HCT116 (cell line): ENCODE data around the gene GBGT1. TPM values are rescaled to one million over a fixed set of nuclear protein-coding genes. Genes with fewer than 3 reads are reported as not detected.

Experiments
- ATAC-seq: fragments of 200-7000 bp; cut with Tn5 transposase; 2 replicates; pipeline ENCODE4 v1.9.1; 2020; ENCODE audit warnings: mild to moderate bottlenecking, moderate library complexity
- BruUV-seq: library from RNA; stranded (reverse); fragments of 400-500 nt; replicated peaks from 2 replicates; lab custom pipeline; 2021; lab: Mats Ljungman, UMichigan
- CTCF ChIA-PET: fragments of 300-600 bp; sonication (Branson Sonifier 250); formaldehyde crosslinking; loops from one replicate; lab custom pipeline; 2021; ENCODE audit warnings: antibody characterized with exemption; lab: Charles Lee
- POLR2A ChIA-PET: fragments of 300-600, 350-600 bp; sonication (Branson Sonifier 250); formaldehyde crosslinking; loops from one replicate; lab custom pipeline; 2021; ENCODE audit warnings: antibody characterized with exemption; lab: Charles Lee
- RAD21 ChIA-PET, 2 experiments: fragments of 300-600 bp; sonication (Branson Sonifier 250); formaldehyde crosslinking; loops; one replicate each; lab custom pipeline; 2023; ENCODE audit warnings: low total read pairs in 2 of 2; ENCODE audit not compliant: uncharacterized antibody in 2 of 2, unreplicated experiment in 2 of 2, low non-redundant PET in 1 of 2; lab: Charles Lee
- DNase-seq: peaks from one replicate; pipeline ENCODE4 v3.0.0-alpha.2; 2010; ENCODE audit warnings: low read depth, low spot score
- H2AFZ ChIP-seq: fragments of 200-600 bp; shearing (Covaris generic), sonication (generic); 2 replicates; pipeline ENCODE4 v1.6.1; 2017; ENCODE audit warnings: low read depth, mixed run types, mixed read lengths, antibody characterized with exemption, low read length; ENCODE audit not compliant: poor library complexity, severe bottlenecking
- H3K27ac ChIP-seq: 2 replicates; pipeline ENCODE4 v1.5.1; 2012; ENCODE audit warnings: low read depth, low read length
- H3K27me3 ChIP-seq: fragments of 200-600 bp; sonication (generic); 2 replicates; pipeline ENCODE4 v1.6.1; 2016; ENCODE audit warnings: mixed run types, low read length, mixed read lengths; ENCODE audit not compliant: insufficient read depth
- H3K36me3 ChIP-seq, 2 experiments: fragments of 200-500 bp in 1 of 2; fragments of 200-600 bp in 1 of 2; sonication (Bioruptor generic) in 1 of 2; sonication (generic) in 1 of 2; 2 replicates each; pipeline versions ENCODE4 v1.5.1 to v1.6.1; 2014 to 2016; ENCODE audit warnings: low read length in 2 of 2, inconsistent platforms in 1 of 2, mixed read lengths in 1 of 2, mixed run types in 1 of 2; ENCODE audit not compliant: insufficient read depth in 2 of 2, control insufficient read depth in 1 of 2
- H3K4me1 ChIP-seq, 2 experiments: fragments of 200-600 bp in 1 of 2; sonication (generic) in 1 of 2; 2 replicates each; pipeline versions ENCODE4 v1.5.1 to v1.6.1; 2012 to 2017; ENCODE audit warnings: low read length in 2 of 2, inconsistent platforms in 1 of 2, mild to moderate bottlenecking in 1 of 2, mixed read lengths in 1 of 2, mixed run types in 1 of 2, moderate library complexity in 1 of 2; ENCODE audit not compliant: insufficient read depth in 2 of 2, control insufficient read depth in 1 of 2
- H3K4me2 ChIP-seq: fragments of 200-600 bp; sonication (generic); 2 replicates; pipeline ENCODE4 v1.6.1; 2017; ENCODE audit warnings: mixed run types, low read length, mixed read lengths
- H3K4me3 ChIP-seq, 2 experiments: fragments of 200-600 bp in 1 of 2; sonication (generic) in 1 of 2; replicated peaks in 1 of 2; 2 replicates each; pipeline ENCODE4 v1.5.1; 2011 to 2016; ENCODE audit warnings: low read length in 2 of 2, control low read depth in 1 of 2, low read depth in 1 of 2, mild to moderate bottlenecking in 1 of 2, mixed read lengths in 1 of 2, mixed run types in 1 of 2
- H3K79me2 ChIP-seq: fragments of 200-600 bp; sonication (generic); 2 replicates; pipeline ENCODE4 v1.6.1; 2017; ENCODE audit warnings: mild to moderate bottlenecking, mixed run types, low read length, moderate library complexity, mixed read lengths; ENCODE audit not compliant: insufficient read depth
- H3K9ac ChIP-seq: fragments of 200-600 bp; sonication (generic); 2 replicates; pipeline ENCODE4 v1.6.1; 2016; ENCODE audit warnings: low read length, mixed read lengths
- H3K9me2 ChIP-seq: fragments of 200-600 bp; sonication (generic), shearing (Covaris generic); 2 replicates; pipeline ENCODE4 v1.6.1; 2017; ENCODE audit warnings: mixed run types, mild to moderate bottlenecking, moderate library complexity; ENCODE audit not compliant: insufficient read depth
- H3K9me3 ChIP-seq, 2 experiments: fragments of 200-500 bp in 1 of 2; fragments of 200-600 bp in 1 of 2; sonication (Bioruptor generic) in 1 of 2; sonication (generic) in 1 of 2; 2 replicates each; pipeline ENCODE4 v1.6.1; 2014 to 2017; ENCODE audit warnings: low read length in 2 of 2, mixed read lengths in 2 of 2, inconsistent platforms in 1 of 2, low read depth in 1 of 2, mild to moderate bottlenecking in 1 of 2, mixed run types in 1 of 2, moderate library complexity in 1 of 2; ENCODE audit not compliant: control insufficient read depth in 1 of 2, insufficient read depth in 1 of 2
- H4K20me1 ChIP-seq: fragments of 200-600 bp; sonication (generic), shearing (Covaris generic); 2 replicates; pipeline ENCODE4 v1.6.1; 2017; ENCODE audit warnings: mixed run types, mild to moderate bottlenecking, moderate library complexity; ENCODE audit not compliant: insufficient read depth
- ATF3 ChIP-seq: IDR thresholded peaks from 2 replicates; pipeline ENCODE4 v1.6.1; 2012
- CBX3 ChIP-seq: IDR thresholded peaks from 2 replicates; pipeline ENCODE4 v1.6.1; 2012; ENCODE audit warnings: low read depth
- CEBPB ChIP-seq: IDR thresholded peaks from 2 replicates; pipeline ENCODE4 v1.6.1; 2012; ENCODE audit warnings: low read depth
- EGR1 ChIP-seq: IDR thresholded peaks from 2 replicates; pipeline ENCODE4 v1.6.1; 2012; ENCODE audit warnings: low read depth
- ELF1 ChIP-seq: IDR thresholded peaks from 2 replicates; pipeline ENCODE4 v1.6.1; 2012; ENCODE audit warnings: low read depth, borderline replicate concordance
- EZH2 ChIP-seq: fragments of 200-600 bp; sonication (generic); IDR thresholded peaks from 2 replicates; pipeline ENCODE4 v1.6.1; 2017; ENCODE audit warnings: antibody characterized with exemption, mixed run types
- POLR2A ChIP-seq: IDR thresholded peaks from 2 replicates; pipeline ENCODE4 v1.7.0; 2011; ENCODE audit warnings: borderline replicate concordance; ENCODE audit not compliant: insufficient read depth, insufficient read length; ENCODE audit errors: extremely low read depth
- POLR2AphosphoS5 ChIP-seq: IDR thresholded peaks from 2 replicates; pipeline ENCODE4 v1.6.1; 2011; ENCODE audit warnings: mild to moderate bottlenecking, low read depth, low read length, moderate library complexity
- RAD21 ChIP-seq: IDR thresholded peaks from 2 replicates; pipeline ENCODE4 v1.6.1; 2012; ENCODE audit warnings: low read depth, mild to moderate bottlenecking
- SIN3A ChIP-seq: IDR thresholded peaks from 2 replicates; pipeline ENCODE4 v1.6.1; 2012; ENCODE audit warnings: low read depth
- SP1 ChIP-seq: IDR thresholded peaks from 2 replicates; pipeline ENCODE4 v1.6.1; 2012; ENCODE audit warnings: low read depth
- SRF ChIP-seq: IDR thresholded peaks from 2 replicates; pipeline ENCODE4 v1.6.1; 2012; ENCODE audit warnings: low read depth
- TCF7L2 ChIP-seq: IDR thresholded peaks from 2 replicates; pipeline ENCODE4 v1.7.0; 2011; ENCODE audit warnings: borderline replicate concordance, inconsistent platforms; ENCODE audit not compliant: insufficient read depth, insufficient read length; ENCODE audit errors: extremely low read depth
- YY1 ChIP-seq: IDR thresholded peaks from 2 replicates; pipeline ENCODE4 v1.6.1; 2011; ENCODE audit warnings: low read length, low read depth, moderate library complexity, mild to moderate bottlenecking; ENCODE audit not compliant: insufficient replicate concordance; ENCODE audit errors: extremely low read depth
- ZFX ChIP-seq: fragments of 450-650 bp; IDR thresholded peaks from 2 replicates; pipeline ENCODE4 v1.6.1; 2017
- ZNF274 ChIP-seq: fragments of 200-500 bp; sonication (Bioruptor generic); IDR thresholded peaks from 2 replicates; pipeline ENCODE4 v1.6.1; 2014; ENCODE audit warnings: mild to moderate bottlenecking, low read depth, low read length, inconsistent platforms
- intact Hi-C: fragments of 100-400 bp; cut with micrococcal nuclease; formaldehyde crosslinking; loops from 2 replicates; pipeline ENCODE4 v1.10.0; 2022
- total RNA-seq: library from RNA; stranded (reverse); gene quantifications from one replicate; pipeline ENCODE4 v1.2.1, GENCODE V29; 2021; ENCODE audit not compliant: unreplicated experiment
- TF ChIP-seq, protein P1 (sequence below), 3 experiments: fragments of 200-600 bp in 1 of 3; sonication (generic) in 1 of 3; IDR thresholded peaks in 2 of 3; conservative IDR thresholded peaks in 1 of 3; 2 replicates each; pipeline ENCODE4 v1.5.1; 2012 to 2017; ENCODE audit warnings: low read depth in 2 of 3, low read length in 2 of 3, antibody characterized with exemption in 1 of 3, borderline replicate concordance in 1 of 3, control low read depth in 1 of 3, mild to moderate bottlenecking in 1 of 3, mixed read lengths in 1 of 3, mixed run types in 1 of 3, moderate library complexity in 1 of 3; ENCODE audit not compliant: insufficient read depth in 1 of 3
- TF ChIP-seq, protein P2 (sequence below): IDR thresholded peaks from 2 replicates; pipeline ENCODE4 v1.6.1; 2012
- TF ChIP-seq, protein P3 (sequence below): IDR thresholded peaks from 2 replicates; pipeline ENCODE4 v1.6.1; 2012; ENCODE audit warnings: low read depth
- TF ChIP-seq, protein P4 (sequence below): IDR thresholded peaks from 2 replicates; pipeline ENCODE4 v1.6.1; 2011; ENCODE audit warnings: mild to moderate bottlenecking, low read length, moderate library complexity; ENCODE audit not compliant: insufficient replicate concordance; ENCODE audit errors: extremely low read depth

Gene GBGT1
- total RNA-seq, 1 experiment from 2014 or later: 0.34 TPM

GRCh38 chr9:133103987-133104505, 59.7 kb downstream of the GBGT1 start:
- no peak overlapping the region for H3K27ac ChIP-seq
- no peaks in the 10 kb centered on the region for H4K20me1 ChIP-seq
- H3K9me2 ChIP-seq: no peaks in the 10 kb centered on the region
- peaks cover 22 to 48% of the 10 kb centered on the region in 2 experiments for H3K36me3 ChIP-seq
- H3K4me2 ChIP-seq: no peak overlapping the region
- no peak overlapping the region for H3K9ac ChIP-seq
- no peaks in the 10 kb centered on the region for H3K79me2 ChIP-seq
- no peaks in the 10 kb centered on the region for H3K9me3 ChIP-seq
- no peaks in the 10 kb centered on the region for H3K27me3 ChIP-seq
- H3K4me3 ChIP-seq: no peak overlapping the region
- ATAC-seq: no peak
- ChIA-PET RAD21 (interaction anchor here in 1 of 2 experiments (0.8 to 1.1 kb wide), 2 partner anchors 40 to 41 kb away, joined by 3 read pairs; no protein-coding TSS in a partner anchor), CTCF (interaction anchor here (2.1 to 3.4 kb wide), 2 partner anchors 40 kb away, joined by 7 to 21 read pairs; no protein-coding TSS in a partner anchor)
- BruUV-seq: no TSS peak
- no peak for DNase-seq
- TF ChIP-seq TCF7L2: no peak
- no peak for TF ChIP-seq SP1
- TF ChIP-seq, protein P1, sequence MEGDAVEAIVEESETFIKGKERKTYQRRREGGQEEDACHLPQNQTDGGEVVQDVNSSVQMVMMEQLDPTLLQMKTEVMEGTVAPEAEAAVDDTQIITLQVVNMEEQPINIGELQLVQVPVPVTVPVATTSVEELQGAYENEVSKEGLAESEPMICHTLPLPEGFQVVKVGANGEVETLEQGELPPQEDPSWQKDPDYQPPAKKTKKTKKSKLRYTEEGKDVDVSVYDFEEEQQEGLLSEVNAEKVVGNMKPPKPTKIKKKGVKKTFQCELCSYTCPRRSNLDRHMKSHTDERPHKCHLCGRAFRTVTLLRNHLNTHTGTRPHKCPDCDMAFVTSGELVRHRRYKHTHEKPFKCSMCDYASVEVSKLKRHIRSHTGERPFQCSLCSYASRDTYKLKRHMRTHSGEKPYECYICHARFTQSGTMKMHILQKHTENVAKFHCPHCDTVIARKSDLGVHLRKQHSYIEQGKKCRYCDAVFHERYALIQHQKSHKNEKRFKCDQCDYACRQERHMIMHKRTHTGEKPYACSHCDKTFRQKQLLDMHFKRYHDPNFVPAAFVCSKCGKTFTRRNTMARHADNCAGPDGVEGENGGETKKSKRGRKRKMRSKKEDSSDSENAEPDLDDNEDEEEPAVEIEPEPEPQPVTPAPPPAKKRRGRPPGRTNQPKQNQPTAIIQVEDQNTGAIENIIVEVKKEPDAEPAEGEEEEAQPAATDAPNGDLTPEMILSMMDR (IDR thresholded peaks at IDR 0.05 in 2 of 3, conservative IDR thresholded peaks at IDR 0.05 in 1 of 3; ENCODE audit: borderline replicate concordance in 1 of 3, insufficient read depth in 1 of 3, low read depth in 2 of 3, low read length in 2 of 3): no peak
- no peak for TF ChIP-seq ZFX
- TF ChIP-seq, protein P2, sequence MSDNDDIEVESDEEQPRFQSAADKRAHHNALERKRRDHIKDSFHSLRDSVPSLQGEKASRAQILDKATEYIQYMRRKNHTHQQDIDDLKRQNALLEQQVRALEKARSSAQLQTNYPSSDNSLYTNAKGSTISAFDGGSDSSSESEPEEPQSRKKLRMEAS: no peak
- TF ChIP-seq, protein P3, sequence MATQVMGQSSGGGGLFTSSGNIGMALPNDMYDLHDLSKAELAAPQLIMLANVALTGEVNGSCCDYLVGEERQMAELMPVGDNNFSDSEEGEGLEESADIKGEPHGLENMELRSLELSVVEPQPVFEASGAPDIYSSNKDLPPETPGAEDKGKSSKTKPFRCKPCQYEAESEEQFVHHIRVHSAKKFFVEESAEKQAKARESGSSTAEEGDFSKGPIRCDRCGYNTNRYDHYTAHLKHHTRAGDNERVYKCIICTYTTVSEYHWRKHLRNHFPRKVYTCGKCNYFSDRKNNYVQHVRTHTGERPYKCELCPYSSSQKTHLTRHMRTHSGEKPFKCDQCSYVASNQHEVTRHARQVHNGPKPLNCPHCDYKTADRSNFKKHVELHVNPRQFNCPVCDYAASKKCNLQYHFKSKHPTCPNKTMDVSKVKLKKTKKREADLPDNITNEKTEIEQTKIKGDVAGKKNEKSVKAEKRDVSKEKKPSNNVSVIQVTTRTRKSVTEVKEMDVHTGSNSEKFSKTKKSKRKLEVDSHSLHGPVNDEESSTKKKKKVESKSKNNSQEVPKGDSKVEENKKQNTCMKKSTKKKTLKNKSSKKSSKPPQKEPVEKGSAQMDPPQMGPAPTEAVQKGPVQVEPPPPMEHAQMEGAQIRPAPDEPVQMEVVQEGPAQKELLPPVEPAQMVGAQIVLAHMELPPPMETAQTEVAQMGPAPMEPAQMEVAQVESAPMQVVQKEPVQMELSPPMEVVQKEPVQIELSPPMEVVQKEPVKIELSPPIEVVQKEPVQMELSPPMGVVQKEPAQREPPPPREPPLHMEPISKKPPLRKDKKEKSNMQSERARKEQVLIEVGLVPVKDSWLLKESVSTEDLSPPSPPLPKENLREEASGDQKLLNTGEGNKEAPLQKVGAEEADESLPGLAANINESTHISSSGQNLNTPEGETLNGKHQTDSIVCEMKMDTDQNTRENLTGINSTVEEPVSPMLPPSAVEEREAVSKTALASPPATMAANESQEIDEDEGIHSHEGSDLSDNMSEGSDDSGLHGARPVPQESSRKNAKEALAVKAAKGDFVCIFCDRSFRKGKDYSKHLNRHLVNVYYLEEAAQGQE: no peak
- no peak for TF ChIP-seq EGR1
- no peak for TF ChIP-seq ATF3
- no peak for TF ChIP-seq YY1
- TF ChIP-seq ZNF274: no peak
- TF ChIP-seq, protein P4, sequence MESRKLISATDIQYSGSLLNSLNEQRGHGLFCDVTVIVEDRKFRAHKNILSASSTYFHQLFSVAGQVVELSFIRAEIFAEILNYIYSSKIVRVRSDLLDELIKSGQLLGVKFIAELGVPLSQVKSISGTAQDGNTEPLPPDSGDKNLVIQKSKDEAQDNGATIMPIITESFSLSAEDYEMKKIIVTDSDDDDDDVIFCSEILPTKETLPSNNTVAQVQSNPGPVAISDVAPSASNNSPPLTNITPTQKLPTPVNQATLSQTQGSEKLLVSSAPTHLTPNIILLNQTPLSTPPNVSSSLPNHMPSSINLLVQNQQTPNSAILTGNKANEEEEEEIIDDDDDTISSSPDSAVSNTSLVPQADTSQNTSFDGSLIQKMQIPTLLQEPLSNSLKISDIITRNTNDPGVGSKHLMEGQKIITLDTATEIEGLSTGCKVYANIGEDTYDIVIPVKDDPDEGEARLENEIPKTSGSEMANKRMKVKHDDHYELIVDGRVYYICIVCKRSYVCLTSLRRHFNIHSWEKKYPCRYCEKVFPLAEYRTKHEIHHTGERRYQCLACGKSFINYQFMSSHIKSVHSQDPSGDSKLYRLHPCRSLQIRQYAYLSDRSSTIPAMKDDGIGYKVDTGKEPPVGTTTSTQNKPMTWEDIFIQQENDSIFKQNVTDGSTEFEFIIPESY: no peak
- no peak for TF ChIP-seq RAD21
- TF ChIP-seq EZH2: no peak
- TF ChIP-seq SRF: no peak
- no peak for TF ChIP-seq ELF1
- no peak for TF ChIP-seq POLR2AphosphoS5
- TF ChIP-seq CBX3: no peak
- TF ChIP-seq SIN3A: no peak
- no peak for TF ChIP-seq CEBPB
- TF ChIP-seq POLR2A: no peak
- TF ChIP-seq, all 23 proteins: peak for 0
- intact Hi-C loops: loop anchor here (1.0 kb wide), 1 partner anchor 40 kb away; no protein-coding TSS in a partner anchor
- POLR2A ChIA-PET: no interaction called here
- no peaks in the 10 kb centered on the region for H3K4me1 ChIP-seq
- no peak overlapping the region for H2AFZ ChIP-seq
